Thyroid gland (tissue), 4 donors: ENCODE results near the gene IL1F10. TPM values are rescaled to one million over a fixed set of nuclear protein-coding genes. Genes with fewer than 3 reads are reported as not detected.

ENCODE experiments used
- DNase-seq, 2 donors: peaks; one replicate each; pipeline ENCODE4 v3.0.0-alpha.2; 2019
- H3K27ac ChIP-seq, 3 donors: fragments of 200-600 bp; sonication (generic); 1 replicate in 2 of 3; 2 replicates in 1 of 3; pipeline ENCODE4 v1.5.1; 2016 to 2019; ENCODE audit warnings: mild to moderate bottlenecking in 1 of 3, moderate library complexity in 1 of 3
- H3K27me3 ChIP-seq: fragments of 200-600 bp; sonication (generic); one replicate; pipeline ENCODE4 v1.5.1; 2019
- H3K36me3 ChIP-seq, 2 donors: fragments of 200-600 bp; sonication (generic); one replicate each; pipeline ENCODE4 v1.5.1; 2016 to 2019
- H3K4me1 ChIP-seq, 2 donors: fragments of 200-600 bp; sonication (generic); one replicate each; pipeline ENCODE4 v1.5.1; 2017 to 2019
- H3K4me3 ChIP-seq, 3 donors: fragments of 200-600 bp; sonication (generic); replicated peaks in 1 of 3; 1 replicate in 2 of 3; 2 replicates in 1 of 3; pipeline ENCODE4 v1.5.1; 2016; ENCODE audit warnings: mild to moderate bottlenecking in 1 of 3
- H3K9me3 ChIP-seq: fragments of 200-600 bp; sonication (generic); one replicate; pipeline ENCODE4 v1.5.1; 2017
- CTCF ChIP-seq, 6 experiments: fragments of 200-600 bp in 3 of 6; fragments of 450-650 bp in 3 of 6; sonication (generic) in 3 of 6; IDR thresholded peaks; one replicate each; pipeline ENCODE4 v1.5.1; 2016 to 2019; ENCODE audit warnings: antibody characterized with exemption in 6 of 6, mild to moderate bottlenecking in 2 of 6, inconsistent platforms in 1 of 6, moderate library complexity in 1 of 6
- POLR2A ChIP-seq, 2 donors: fragments of 450-650 bp; IDR thresholded peaks; one replicate each; pipeline ENCODE4 v1.6.1; 2017; ENCODE audit warnings: antibody characterized with exemption in 2 of 2, mild to moderate bottlenecking in 2 of 2, moderate library complexity in 1 of 2
- WGBS, 2 donors: methylation state at CpG; one replicate each; pipeline ENCODE4 v1.1.5; 2017; 5-methylcytosine and 5-hydroxymethylcytosine counted together
- intact Hi-C: fragments of 100-400 bp; cut with DNase I; formaldehyde crosslinking; loops from one replicate; pipeline ENCODE4 v1.15.1; 2023
- total RNA-seq, 4 donors: library from RNA; depleted of rRNA; stranded (reverse); fragments of >200 nt; gene quantifications; one replicate each; pipeline ENCODE4 v1.2.3, GENCODE V29; 2016

IL1F10 gene
- total RNA-seq, 4 donors from 2014 or later = not detected

- Histone ChIP-seq H3K4me1 (no peaks in the 10 kb centered on the region), H3K9me3 (no peaks in the 10 kb centered on the region), H3K4me3 (no peak overlapping the region), H3K27me3 (no peaks in the 10 kb centered on the region), H3K36me3 (no peaks in the 10 kb centered on the region), H3K27ac (no peak overlapping the region)
- no peak for TF ChIP-seq CTCF (IDR thresholded peaks at IDR 0.05)
- intact Hi-C loops = no loop called here
- WGBS, 2 donors = 88 to 89% methylated on average over 2 of the region's 2 CpGs
- no peak for DNase-seq
Measured at GRCh38 chr2:113027691-113028090, 40.1 kb upstream of the IL1F10 start.

GRCh38 chr2:113028112-113028511 lies 39.7 kb upstream of the IL1F10 start:
- Histone ChIP-seq H3K27ac (no peak overlapping the region), H3K9me3 (no peaks in the 10 kb centered on the region), H3K27me3 (no peaks in the 10 kb centered on the region), H3K4me1 (no peaks in the 10 kb centered on the region), H3K36me3 (no peaks in the 10 kb centered on the region), H3K4me3 (no peak overlapping the region)
- WGBS, 2 donors = 4 to 5% methylated on average over 1 of the region's 1 CpG
- no peak for DNase-seq
- no peak for TF ChIP-seq CTCF (IDR thresholded peaks at IDR 0.05)
- no peak for TF ChIP-seq POLR2A (IDR thresholded peaks at IDR 0.05)
- intact Hi-C loops = no loop called here

- no peak for DNase-seq
- Histone ChIP-seq H3K27me3 (no peaks in the 10 kb centered on the region), H3K4me1 (no peaks in the 10 kb centered on the region), H3K27ac (no peak overlapping the region), H3K36me3 (no peaks in the 10 kb centered on the region), H3K4me3 (no peak overlapping the region), H3K9me3 (no peaks in the 10 kb centered on the region)
- intact Hi-C loops = no loop called here
- WGBS, 2 donors = 85 to 100% methylated on average over 1 of the region's 1 CpG
- no peak for TF ChIP-seq CTCF (IDR thresholded peaks at IDR 0.05)
- TF ChIP-seq POLR2A (IDR thresholded peaks at IDR 0.05) = no peak
Measured at GRCh38 chr2:113032737-113033136, 35.0 kb upstream of the IL1F10 start.

DNA sequence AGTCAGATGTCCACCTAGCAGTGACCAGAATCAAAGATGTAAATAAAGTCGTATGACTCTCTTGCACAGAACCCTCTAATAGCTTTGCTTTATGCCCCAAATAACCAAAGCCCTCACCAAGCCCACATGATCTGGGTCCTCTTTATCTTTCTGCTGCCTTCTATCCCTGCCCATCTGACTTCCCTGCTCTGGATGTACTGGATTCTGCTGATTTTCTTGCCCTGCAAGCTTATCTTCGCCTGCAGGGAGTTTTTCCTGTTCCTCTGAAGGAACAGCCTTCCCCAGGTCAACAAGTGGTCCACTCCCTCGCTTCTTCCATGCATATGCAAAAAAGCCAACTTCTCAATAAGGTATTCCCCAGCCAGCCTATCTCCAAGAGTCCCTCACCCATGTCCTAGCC lies 33.8 kb upstream of the IL1F10 start:
- no peaks in the 10 kb centered on the region for H3K27me3 ChIP-seq
- TF ChIP-seq POLR2A (IDR thresholded peaks at IDR 0.05) (no peak), CTCF (IDR thresholded peaks at IDR 0.05) (no peak)
- no peak overlapping the region for H3K4me3 ChIP-seq
- H3K27ac ChIP-seq = no peak overlapping the region
- DNase-seq = no peak
- H3K9me3 ChIP-seq = no peaks in the 10 kb centered on the region
- no peaks in the 10 kb centered on the region for H3K4me1 ChIP-seq
- 74 to 84% methylated on average over 3 of the region's 3 CpGs for WGBS, 2 donors
- intact Hi-C loops = no loop called here
- H3K36me3 ChIP-seq = no peaks in the 10 kb centered on the region

GRCh38 chr2:113036763-113037162 lies 31.0 kb upstream of the IL1F10 start:
- H3K4me1 ChIP-seq = no peaks in the 10 kb centered on the region
- DNase-seq = no peak
- no peaks in the 10 kb centered on the region for H3K9me3 ChIP-seq
- WGBS, 2 donors = 88 to 91% methylated on average over 9 of the region's 9 CpGs
- H3K36me3 ChIP-seq = no peaks in the 10 kb centered on the region
- no peaks in the 10 kb centered on the region for H3K27me3 ChIP-seq
- no peak overlapping the region for H3K4me3 ChIP-seq
- no peak for TF ChIP-seq POLR2A (IDR thresholded peaks at IDR 0.05)
- no peak for TF ChIP-seq CTCF (IDR thresholded peaks at IDR 0.05)
- no peak overlapping the region for H3K27ac ChIP-seq
- intact Hi-C loops = no loop called here
